ENCODE measurements around the gene UTP14C.
"Not testable (repeated sequence)": the region's sequence is repeated elsewhere in the genome, so short reads cannot be mapped to it uniquely, and the experiment has no call there.

UTP14C gene

DNA sequence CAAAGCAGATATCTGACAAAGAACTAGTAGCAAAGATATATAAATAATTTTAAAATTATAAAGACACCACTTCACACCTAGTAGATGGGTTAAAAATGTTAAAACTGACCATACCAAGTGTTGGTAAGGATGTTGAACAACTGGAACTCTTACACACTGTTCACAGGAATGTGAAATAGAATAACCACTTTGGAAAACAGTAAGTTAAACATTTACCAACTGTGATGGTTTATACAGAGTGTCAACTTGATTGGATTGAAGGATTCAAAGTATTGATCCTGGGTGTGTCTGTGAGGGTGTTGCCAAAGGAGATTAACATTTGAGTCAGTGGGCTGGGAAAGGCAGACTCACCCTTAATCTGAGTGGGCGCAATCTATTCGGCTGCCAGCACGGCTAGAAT, 19.2 kb downstream of the UTP14C start:
- no peak for DNase-seq (ENCODE audit: low read depth in 4 of 4, low spot score in 1 of 4)

DNA sequence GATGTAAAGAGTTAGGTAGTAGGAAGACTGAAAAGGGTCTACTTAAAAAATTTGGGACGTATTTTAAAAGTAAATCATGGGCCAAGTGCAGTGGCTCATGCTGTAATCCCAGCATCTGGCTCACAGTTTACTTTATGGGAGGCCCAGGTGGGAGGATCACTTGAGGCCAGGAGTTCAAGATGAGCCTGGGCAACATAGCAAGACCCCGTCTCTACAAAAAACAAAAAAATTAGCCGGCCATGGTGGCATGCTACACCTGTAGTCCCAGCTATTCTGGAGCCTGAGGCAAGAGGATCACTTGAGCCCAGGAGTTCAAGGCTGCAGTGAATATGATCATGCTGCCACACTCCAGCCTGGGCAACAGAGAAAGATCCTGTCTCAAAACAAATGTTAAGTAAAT, 23.0 kb downstream of the UTP14C start:
- DNase-seq (ENCODE audit: low read depth in 4 of 4, low spot score in 1 of 4), result no peak

DNA sequence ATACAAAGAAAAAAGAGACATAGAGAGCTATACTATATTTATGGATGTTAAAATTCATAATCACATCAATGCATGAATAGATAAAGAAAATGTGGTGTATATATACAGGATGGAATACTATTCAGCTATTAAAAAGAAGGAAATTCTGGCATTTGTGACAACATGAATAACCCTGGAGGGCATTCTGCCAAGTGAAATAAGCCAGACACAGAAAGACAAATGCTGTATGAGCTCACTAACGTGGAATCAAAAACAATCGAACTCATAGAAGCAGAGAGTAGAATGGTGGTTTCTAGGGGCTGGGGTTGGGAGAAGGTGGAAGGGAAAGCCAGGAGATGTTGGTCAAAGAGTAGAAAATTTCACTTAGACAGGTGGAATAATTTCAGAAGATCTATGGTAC, 24.0 kb downstream of the UTP14C start:
- no peak for DNase-seq (ENCODE audit: low read depth in 4 of 4, low spot score in 1 of 4)

DNA sequence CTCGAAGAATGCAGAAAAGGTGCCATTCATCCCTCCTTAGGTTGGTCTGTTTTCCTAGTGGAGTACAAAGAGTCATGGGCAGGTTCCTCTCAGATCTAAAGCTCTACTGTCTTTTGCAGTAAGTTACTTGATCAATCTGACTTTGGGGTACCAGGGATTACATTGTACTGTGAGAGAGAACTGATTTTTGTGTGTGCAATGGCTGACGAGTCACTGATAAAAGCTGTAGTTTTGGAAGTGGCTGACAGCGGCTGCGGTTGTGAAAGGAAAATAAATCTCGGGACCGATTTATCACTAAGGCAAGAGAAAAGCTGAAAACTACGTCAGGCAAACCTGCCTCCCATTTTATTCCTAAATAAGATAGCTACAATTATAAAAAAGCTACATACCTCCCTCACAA, 26.9 kb downstream of the UTP14C start:
- DNase-seq (ENCODE audit: low read depth in 4 of 4, low spot score in 1 of 4), result no peak

DNA sequence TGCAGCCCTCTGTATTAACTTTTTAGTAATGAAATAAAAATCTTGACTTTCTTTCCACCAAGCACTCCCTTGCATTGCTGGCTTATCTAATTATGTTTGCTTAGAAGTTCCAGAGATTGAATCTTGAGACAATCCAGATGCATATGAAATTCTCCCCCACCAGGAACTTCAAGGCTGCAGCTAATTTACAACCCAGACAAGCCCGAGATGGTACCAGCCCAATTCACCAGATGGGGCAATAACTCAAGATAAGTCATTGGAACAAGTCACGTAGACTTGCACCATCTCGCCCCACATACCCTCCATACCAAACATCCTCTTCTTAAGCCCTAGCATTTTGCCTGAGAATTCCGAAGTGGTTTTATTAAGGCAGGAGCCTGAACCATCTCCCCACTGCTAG, 29.0 kb downstream of the UTP14C start:
- DNase-seq (ENCODE audit: low read depth in 4 of 4, low spot score in 1 of 4), result no peak

DNA sequence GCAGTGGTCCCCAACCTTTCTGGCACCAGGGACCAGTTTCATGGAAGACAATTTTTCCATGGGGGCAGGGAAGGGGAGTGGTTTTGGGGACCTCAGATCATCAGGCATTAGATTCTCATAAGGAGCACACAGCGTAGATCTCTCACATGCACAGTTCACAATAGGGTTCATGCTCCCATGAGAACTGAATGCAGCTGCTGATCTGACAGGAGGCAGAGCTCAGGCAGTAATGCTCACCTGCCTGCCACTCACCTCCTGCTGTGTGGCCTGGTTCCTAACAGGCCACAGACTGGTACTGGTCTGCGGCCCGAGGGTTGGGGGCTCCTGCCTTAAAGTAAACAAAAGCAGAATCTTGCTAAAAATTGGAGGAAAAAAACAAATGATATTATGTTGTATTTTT, 36.6 kb downstream of the UTP14C start:
- DNase-seq (ENCODE audit: low read depth in 4 of 4, low spot score in 1 of 4), result not testable (repeated sequence)

DNA sequence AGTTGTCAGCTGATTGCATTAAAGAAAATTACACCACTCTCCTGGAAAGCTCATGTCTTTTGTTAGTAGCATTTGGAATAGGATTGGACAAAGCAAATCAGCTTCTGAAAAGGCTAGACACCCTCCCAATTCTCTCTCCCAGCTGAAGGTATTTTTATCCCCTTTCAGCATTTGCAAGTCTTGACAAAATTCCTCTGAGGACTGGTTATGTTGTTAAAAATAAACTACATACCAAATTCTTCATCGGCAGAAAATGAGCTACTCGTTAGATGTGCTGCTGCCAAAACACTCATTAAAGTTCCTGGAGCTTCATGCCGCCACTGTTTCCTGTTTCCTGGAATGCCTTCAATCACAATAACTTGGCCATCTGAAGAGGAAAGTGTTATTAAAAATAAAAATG, 37.1 kb downstream of the UTP14C start:
- no peak for DNase-seq (ENCODE audit: low read depth in 4 of 4, low spot score in 1 of 4)

- DNase-seq (ENCODE audit: low read depth in 4 of 4, low spot score in 1 of 4), result no peak
These were observed 42.7 kb downstream of the UTP14C start for GRCh38 chr13:52067237-52067636.

DNA sequence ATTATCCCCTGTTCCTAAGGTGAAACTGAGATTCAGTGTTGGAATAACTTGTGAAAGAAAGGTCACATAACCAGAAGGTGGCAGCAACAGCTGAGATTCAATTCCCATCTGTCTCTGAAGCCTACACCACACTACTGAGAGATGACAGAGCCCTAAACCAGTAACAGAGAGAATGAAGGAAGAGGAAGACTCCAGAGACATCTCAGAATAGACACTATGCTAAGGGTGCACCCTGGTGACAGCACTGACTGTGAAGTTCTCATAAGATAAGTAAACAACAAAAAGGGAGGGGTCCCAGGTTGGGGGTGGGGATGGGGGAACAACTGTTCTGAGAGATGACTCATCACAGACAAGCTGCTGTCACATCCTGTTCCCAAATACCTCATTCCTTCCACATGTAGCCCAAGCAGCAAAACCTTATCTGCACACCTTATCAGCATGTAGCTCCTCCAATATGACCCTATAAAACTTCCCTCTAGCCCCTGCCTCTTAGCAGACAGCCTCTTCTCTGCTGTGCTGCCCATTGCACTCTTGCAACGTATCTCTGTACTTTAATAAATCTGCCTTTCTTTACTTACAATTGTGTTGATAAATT, 46.5 kb downstream of the UTP14C start:
- DNase-seq (ENCODE audit: low read depth in 4 of 4, low spot score in 1 of 4), result peak in 1 of 4 experiments; percentile 12
